Stimulated activated CD8-positive, alpha-beta memory T cell treated with anti-CD3 and anti-CD28 coated beads, Interleukin-4, amount 100 ng/mL, for 48 hours (primary cell): Measurements from ENCODE around the gene NFKBIE.
"Not testable (repeated sequence)": the region's sequence is repeated elsewhere in the genome, so short reads cannot be mapped to it uniquely, and the experiment has no call there.

ENCODE experiments used
- DNase-seq: peaks from one replicate; pipeline ENCODE4 v3.0.0-alpha.2; 2020

NFKBIE gene

GRCh38 chr6:44265007-44265721 is at the start of gene NFKBIE:
NFKBIE (minus strand) TSS chr6:44265551; CDS start chr6:44265346, 205 bp downstream.
- peak; percentile 99 for DNase-seq

GRCh38 chr6:44314657-44315056 is 49.3 kb upstream of the NFKBIE start:
- not testable (repeated sequence) for DNase-seq

- peak; percentile 99 for DNase-seq
These were observed 47.8 kb upstream of the NFKBIE start, which contains the start of gene AARS2 for GRCh38 chr6:44312901-44313788. AARS2 (minus strand) TSS chr6:44313347; CDS start chr6:44313323, 24 bp downstream.

DNA sequence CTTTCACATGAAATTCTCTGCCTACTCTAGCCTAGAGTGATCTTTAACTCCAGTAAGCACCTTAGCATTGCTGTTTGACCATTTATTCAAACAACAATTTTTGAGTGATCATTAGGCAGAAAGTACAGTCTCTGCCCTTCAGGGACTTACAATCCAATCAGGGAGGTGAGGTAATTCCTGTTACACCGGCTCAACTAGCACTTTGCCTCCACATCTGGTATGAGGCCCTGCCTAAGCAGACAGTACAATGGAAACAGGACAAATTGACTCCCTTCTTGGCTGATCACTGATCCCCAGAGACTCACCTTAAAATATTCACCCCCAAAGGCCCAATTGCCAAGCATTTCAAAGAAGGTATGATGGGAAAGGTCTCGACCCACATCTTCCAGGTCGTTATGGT is 46.4 kb upstream of the NFKBIE start:
- no peak for DNase-seq

- DNase-seq = no peak
These were observed 46.0 kb upstream of the NFKBIE start for GRCh38 chr6:44311304-44311703.

GRCh38 chr6:44310241-44310640 is 44.9 kb upstream of the NFKBIE start:
- DNase-seq = no peak

GRCh38 chr6:44309631-44310030 is 44.3 kb upstream of the NFKBIE start:
- no peak for DNase-seq

DNA sequence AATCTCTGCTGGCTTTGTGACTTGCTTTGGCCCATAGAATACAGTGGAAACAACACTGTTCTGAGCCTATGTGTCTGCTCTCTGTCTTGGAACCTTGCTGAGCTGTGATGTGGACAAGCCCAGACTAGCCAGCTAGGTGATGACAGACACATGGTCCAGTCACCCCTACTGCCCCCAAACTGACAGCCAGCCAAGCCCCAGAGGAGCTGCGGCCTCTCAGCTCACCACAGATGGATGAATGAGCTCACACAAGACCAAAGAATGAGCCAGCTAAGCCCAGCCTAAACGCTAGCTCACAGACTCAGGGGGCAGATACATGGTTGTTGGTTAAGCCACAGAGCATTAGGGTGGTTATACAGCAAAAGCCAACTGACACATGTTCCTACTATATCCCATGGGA is 43.7 kb upstream of the NFKBIE start:
- DNase-seq = no peak

DNA sequence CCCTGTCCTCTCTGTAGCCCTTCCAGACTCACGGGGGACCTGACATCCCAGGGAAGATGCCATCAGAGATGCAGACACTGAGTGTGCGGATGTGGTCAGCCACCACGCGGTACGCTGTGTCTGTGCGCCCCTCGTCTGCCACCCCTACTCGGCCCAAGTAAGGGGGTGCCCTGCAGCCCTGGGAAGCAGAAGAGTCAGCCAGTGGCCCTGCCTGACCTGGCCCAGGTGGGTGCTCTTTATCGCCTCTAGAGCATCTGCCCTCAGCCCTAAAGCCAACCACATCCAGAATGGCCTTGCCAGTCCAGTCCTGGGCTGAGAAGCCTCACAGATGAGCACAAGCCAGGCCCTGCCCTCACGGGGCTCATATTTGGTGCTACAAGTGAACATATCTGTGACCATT is 41.9 kb upstream of the NFKBIE start:
- no peak for DNase-seq

GRCh38 chr6:44306710-44307109 is 41.4 kb upstream of the NFKBIE start:
- DNase-seq = no peak

DNA sequence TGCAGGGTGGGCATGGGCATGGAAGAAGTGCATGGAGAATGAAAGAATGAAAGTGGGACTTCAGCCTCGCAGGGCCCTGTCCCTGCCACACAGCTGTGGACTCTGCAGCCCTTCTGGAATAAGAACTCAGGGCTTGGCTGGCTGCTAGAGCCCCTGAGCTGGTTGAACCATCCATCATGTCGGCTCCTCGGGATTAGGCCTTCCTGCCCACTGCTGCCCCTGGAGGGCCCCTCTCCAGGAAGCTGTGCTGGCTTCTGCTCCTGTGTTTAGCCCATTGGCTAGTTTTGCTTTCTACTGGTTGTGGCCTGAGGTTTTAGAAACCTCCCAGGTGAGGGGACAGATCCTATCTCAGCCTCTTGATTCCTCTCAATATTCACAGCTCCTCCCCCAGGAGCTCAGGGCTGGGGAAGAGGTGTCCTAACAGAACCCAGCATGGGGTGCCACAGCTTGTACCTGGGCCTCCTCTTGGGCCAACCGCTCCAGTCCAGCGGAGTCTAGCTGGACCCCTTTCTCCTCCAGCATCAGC is 39.9 kb upstream of the NFKBIE start:
- DNase-seq = no peak

GRCh38 chr6:44304282-44305199 is 39.2 kb upstream of the NFKBIE start:
- DNase-seq = peak; percentile 51

DNA sequence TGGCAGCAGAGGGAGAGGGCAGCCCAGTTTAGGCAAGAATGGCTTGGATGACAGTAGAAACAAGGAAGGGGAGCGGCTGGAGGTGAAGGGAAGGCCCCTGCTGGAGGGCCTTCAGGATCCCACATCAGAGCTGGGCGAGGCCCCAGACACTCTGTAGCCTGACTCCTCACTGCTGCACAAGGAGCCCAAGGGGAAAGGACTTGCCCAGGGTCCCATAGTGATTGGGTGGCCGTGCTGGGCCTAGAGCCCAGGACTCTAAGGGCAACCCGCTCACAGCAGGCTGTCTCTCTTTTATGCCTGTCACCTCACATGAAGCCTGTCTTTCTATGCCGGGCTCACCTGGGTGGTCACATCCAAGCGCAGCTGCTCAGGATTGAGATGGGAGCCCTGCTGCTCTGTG is 38.5 kb upstream of the NFKBIE start:
- DNase-seq = peak; percentile 7

- peak; percentile 12 for DNase-seq
These were observed 37.5 kb upstream of the NFKBIE start for GRCh38 chr6:44302856-44303255.

GRCh38 chr6:44301782-44302564 is 36.6 kb upstream of the NFKBIE start:
- DNase-seq = peak; percentile 17

DNA sequence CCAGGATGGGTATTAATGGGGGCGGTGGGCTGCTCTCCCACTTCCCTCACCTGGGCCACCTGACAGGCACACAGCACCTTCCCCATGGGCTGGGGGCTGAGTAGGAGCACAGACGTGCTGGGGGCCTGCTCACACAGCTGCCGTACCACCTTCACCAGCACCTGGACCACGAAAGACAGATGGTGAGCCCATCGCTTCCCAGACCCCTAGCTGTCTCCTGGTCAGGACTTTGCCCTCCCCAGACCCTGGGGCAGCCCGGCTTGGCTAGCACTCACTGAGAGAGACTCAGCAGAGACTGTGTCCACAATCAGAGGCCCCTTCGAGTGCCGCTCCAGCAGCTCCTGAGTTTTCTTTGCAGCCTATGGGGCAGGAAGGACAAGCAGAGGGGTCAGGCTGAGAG is 35.8 kb upstream of the NFKBIE start:
- DNase-seq = no peak

DNA sequence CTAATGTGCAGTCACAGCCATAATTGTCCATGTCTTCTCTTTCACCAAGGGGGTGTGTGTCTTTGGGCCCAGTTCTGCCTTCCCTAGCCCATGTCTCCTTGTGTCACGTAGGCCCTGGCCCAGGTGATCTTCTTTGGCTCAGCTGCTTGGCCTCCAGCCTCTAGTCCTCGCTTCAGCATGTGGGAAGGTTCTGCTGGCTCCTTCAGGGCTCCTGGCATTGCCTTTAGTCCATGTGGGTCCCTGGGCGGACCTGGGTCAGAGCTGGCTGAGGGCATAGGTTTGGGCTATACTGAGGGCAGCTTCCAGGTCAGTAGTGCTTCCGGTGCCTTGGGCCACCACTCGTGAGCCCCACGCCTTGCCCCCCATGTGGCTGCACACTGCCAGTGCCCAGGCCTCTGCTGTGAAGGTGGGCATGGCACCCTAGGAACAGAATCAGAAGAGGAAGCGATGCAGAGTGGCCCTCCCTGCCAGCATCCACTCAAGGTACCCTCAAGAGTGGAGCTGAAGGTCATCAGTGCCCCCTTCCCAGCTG is 35.0 kb upstream of the NFKBIE start:
- DNase-seq = no peak

DNA sequence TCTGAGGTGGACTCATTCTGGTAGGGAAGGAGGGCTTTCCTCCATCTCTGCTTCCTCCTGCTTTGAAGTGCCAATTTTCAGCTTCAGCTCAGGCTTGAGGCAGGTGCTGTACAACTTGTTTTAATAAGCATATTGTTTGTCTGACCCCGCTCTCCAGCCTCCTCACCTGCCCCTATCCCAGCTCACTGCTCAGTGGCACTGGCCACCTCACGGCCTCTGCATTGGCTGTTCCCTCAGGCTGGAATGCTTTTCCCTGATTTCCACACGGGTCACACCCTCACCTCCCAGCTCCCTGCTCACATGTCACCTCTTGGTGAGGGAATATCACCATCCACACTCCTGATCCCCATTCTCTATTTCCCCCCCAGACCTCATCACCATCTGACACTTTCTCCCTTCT is 33.5 kb upstream of the NFKBIE start:
- DNase-seq = no peak

- DNase-seq = no peak
These were observed 32.9 kb upstream of the NFKBIE start for GRCh38 chr6:44298055-44298803.
